ENCODE measurements around the gene PER1. TPM values are rescaled to one million over a fixed set of nuclear protein-coding genes. Genes with fewer than 3 reads are reported as not detected.

PER1 gene
- total and polyA plus RNA-seq, 9 of the 15 experiments (the other 6 are each of a cell fraction or from before 2014, with no cell fraction given) = 0.13 to 26.0 (median 3.4) TPM

DNA sequence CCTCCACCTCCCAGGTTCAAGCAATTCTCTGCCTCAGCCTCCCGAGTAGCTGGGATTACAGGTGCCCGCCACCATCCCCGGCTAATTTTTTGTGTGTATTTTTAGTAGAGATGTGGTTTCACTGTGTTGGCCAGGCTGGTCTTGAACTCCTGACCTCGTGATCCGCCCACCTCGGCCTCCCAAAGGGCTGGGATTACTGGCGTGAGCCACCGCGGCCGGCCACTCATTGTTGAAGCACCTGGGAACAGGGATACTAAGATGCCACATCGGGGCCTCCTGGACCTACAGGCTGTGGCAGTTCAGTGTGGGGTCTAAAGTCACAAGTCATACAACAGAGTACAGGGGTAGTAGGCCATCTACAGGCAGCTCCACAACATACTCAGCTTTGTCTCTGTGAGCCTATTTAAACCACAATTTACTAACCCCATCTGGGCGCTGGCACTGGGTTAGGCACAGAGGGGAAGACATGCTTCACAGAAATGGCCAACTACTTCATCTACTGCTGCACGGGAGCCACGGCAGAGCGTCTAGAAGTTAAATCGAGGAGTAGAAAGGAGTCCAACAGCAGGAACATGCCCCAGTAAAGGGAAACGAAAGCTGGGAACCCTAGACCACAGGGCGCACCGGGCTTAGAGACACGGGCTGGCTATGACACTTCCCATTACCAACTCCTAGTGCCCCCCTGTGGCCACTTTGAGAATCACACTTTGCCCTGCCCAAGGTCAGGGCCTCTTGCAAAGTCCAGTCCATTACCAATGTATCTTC, 6.2 kb upstream of the PER1 start (continued):
- TF ChIP-seq MYNN (IDR thresholded peaks at IDR 0.05) (peak; percentile 52; the same call in 1 of the 2 replicates), MYNN (CRISPR knock-in tag; IDR thresholded peaks at IDR 0.05) (no peak), CREM (IDR thresholded peaks at IDR 0.05; ENCODE audit: low read depth) (peak; percentile 45), ZNF224 (CRISPR knock-in tag; IDR thresholded peaks at IDR 0.05) (no peak), ZNF384 (IDR thresholded peaks at IDR 0.05; ENCODE audit: low read depth, low read length) (0 out of 2 replicates have a peak, but pooled peaks have one; percentile 25), ASH1L (IDR thresholded peaks at IDR 0.05; ENCODE audit: borderline replicate concordance, low read depth, partially characterized antibody) (no peak), ZBED1 (IDR thresholded peaks at IDR 0.05) (no peak), KDM2B (CRISPR knock-in tag; IDR thresholded peaks at IDR 0.05) (no peak), ZNF121 (CRISPR knock-in tag; conservative IDR thresholded peaks at IDR 0.05) (no peak), ZFP91 (CRISPR knock-in tag; IDR thresholded peaks at IDR 0.05) (no peak), NR2C2 (CRISPR knock-in tag; IDR thresholded peaks at IDR 0.05) (no peak), NR2C2 (tag; IDR thresholded peaks at IDR 0.05) (peak; percentile 39; the same call in 1 of the 2 replicates), EGR1 (conservative IDR thresholded peaks at IDR 0.05) (peak; percentile 23; the same call in 1 of the 2 replicates), CBX5 (IDR thresholded peaks at IDR 0.05; ENCODE audit: borderline replicate concordance, low read depth) (no peak), BCLAF1 (IDR thresholded peaks at IDR 0.05; ENCODE audit: borderline replicate concordance in 1 of 2, control insufficient read depth in 1 of 2, low read depth in 2 of 2, low read length in 1 of 2) (no peak), LCOR (CRISPR knock-in tag; IDR thresholded peaks at IDR 0.05) (no peak), KLF6 (CRISPR knock-in tag; IDR thresholded peaks at IDR 0.05; ENCODE audit: borderline replicate concordance) (no peak), CHCHD3 (CRISPR knock-in tag; IDR thresholded peaks at IDR 0.05) (no peak), MCM2 (IDR thresholded peaks at IDR 0.05; ENCODE audit: low read depth) (no peak), LARP7 (IDR thresholded peaks at IDR 0.05) (no peak), POLR2A (conservative IDR thresholded peaks at IDR 0.05) (0 out of 2 replicates have a peak, but pooled peaks have one; percentile 25), SMAD2 (IDR thresholded peaks at IDR 0.05; ENCODE audit: low read depth, low read length) (no peak), ZNF639 (CRISPR knock-in tag; conservative IDR thresholded peaks at IDR 0.05 in 1 of 2, IDR thresholded peaks at IDR 0.05 in 1 of 2) (no peak), CC2D1A (IDR thresholded peaks at IDR 0.05) (no peak)

Data from K562 (cell line).